Medulla oblongata (tissue), 1 donor: Measurements from ENCODE around the gene OR4M1.
"Not testable (repeated sequence)": the region's sequence is repeated elsewhere in the genome, so short reads cannot be mapped to it uniquely, and the experiment has no call there.

Experiments
- DNase-seq: peaks from one replicate; pipeline ENCODE4 v3.0.0-alpha.2; 2015; ENCODE audit errors: extremely low spot score

OR4M1 gene

DNA sequence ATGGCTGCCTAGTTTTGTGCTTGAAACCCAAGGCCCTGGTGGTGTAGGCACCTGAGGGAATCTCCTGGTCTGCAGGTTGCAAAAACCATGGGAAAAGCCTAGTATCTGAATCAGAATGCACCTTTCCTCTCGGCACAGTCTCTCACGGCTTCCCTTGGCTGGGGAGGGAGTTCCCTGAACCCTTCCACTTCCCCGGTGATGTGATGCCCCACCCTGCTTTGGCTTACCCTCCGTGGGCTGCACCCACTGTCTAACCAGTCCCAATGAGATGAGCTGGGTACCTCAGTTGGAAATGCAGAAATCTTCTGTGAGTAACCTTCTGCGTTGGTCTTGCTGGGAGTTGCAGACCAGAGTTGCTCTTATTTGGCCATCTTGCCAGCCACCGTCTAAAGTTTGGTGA is 47.7 kb downstream of the OR4M1 start:
- not testable (repeated sequence) for DNase-seq

DNA sequence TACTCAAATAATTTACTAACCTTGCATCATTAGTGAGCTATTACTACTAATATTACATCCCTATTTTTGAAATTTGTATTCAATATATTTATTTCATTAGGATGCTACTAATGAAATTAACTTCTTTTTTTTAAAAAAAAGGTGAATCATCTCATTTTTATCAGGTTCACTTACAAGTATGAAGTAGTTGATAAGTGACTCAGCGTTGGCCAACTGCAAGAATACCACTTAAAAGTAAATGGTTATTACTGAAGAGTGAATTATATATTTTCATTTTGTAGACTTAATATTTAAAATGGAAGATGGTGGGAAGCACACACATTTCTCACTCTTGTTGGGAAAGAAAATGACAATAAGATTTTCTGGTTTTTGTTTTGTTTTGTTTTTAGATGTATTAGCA is 49.9 kb downstream of the OR4M1 start:
- DNase-seq: no peak

DNA sequence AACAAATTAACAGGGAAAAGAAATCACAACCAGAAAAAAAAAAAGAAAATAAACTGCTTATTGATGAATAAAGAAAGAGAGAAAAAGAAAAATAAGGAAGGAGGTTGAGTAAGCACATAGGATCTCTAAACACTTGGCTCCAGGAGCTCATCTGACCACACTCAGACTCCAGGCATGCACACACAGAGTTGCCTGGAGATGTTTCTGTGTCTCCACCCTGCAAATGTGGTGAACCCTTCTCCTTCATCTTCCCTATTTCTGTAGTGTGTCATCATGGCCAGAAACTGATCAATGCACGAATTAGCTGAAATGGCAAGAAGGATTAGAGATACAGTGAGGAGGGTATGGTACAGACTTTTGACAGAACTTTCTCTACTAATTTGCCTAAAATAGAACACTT is 50.5 kb downstream of the OR4M1 start:
- DNase-seq: no peak

DNA sequence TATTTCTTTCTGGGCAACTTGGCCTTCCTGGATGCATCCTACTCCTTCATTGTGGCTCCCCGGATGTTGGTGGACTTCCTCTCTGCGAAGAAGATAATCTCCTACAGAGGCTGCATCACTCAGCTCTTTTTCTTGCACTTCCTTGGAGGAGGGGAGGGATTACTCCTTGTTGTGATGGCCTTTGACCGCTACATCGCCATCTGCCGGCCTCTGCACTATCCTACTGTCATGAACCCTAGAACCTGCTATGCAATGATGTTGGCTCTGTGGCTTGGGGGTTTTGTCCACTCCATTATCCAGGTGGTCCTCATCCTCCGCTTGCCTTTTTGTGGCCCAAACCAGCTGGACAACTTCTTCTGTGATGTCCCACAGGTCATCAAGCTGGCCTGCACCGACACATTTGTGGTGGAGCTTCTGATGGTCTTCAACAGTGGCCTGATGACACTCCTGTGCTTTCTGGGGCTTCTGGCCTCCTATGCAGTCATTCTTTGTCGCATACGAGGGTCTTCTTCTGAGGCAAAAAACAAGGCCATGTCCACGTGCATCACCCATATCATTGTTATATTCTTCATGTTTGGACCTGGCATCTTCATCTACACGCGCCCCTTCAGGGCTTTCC is 54.4 kb downstream of the OR4M1 start:
- DNase-seq: not testable (repeated sequence)

DNA sequence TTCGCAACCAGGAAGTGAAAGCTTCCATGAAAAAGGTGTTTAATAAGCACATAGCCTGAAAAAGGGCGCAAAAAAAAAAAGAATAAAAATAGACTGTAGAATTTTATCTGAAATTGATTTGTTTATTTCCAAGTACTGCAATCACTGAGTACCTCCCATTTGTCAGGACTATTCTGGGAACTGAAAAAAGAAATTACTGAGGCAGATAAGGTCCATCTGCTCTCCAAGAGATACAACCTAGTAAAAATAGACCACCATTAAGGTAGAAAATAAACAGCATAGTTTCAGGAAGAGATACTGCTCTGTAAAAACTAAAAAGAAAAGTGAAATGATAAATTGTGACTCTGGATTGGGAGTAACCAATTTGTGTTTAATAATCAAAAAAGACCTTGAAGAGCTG is 55.0 kb downstream of the OR4M1 start:
- no peak for DNase-seq
